Endothelial cell of umbilical vein (primary cell): Measurements from ENCODE around the gene LMTK3. TPM values are rescaled to one million over a fixed set of nuclear protein-coding genes. Genes with fewer than 3 reads are reported as not detected.

Experiments
- BruUV-seq: library from RNA; stranded (reverse); fragments of 400-500 nt; replicated peaks from 2 replicates; lab custom pipeline; 2021; lab: Mats Ljungman, UMichigan
- CTCF ChIA-PET: fragments of 300-600, 350-600 bp; sonication (Branson Sonifier 250); formaldehyde crosslinking; loops from one replicate; lab custom pipeline; 2021; ENCODE audit warnings: antibody characterized with exemption, inconsistent platforms; lab: Charles Lee
- POLR2A ChIA-PET: fragments of 300-600, 350-600 bp; sonication (Branson Sonifier 250); formaldehyde crosslinking; loops from one replicate; lab custom pipeline; 2021; ENCODE audit warnings: antibody characterized with exemption, inconsistent platforms; lab: Charles Lee
- DNase-seq: peaks from one replicate; pipeline ENCODE4 v3.0.0-alpha.2; 2011; ENCODE audit warnings: low read depth, low spot score
- FAIRE-seq: peaks from 2 replicates; lab custom pipeline; 2011; peaks lifted over from hg19 to GRCh38; lab: Jason Lieb, UNC
- H2AFZ ChIP-seq: 2 replicates; pipeline ENCODE4 v1.6.0; 2012; ENCODE audit warnings: low read depth, low read length, control low read depth, inconsistent platforms
- H3K27ac ChIP-seq: 2 replicates; pipeline ENCODE4 v1.5.1; 2011; ENCODE audit warnings: low read depth, mild to moderate bottlenecking, control low read depth, low read length, moderate library complexity; ENCODE audit not compliant: insufficient read depth
- H3K27me3 ChIP-seq, 2 experiments: 2 replicates each; pipeline versions ENCODE4 v1.6.0 to v1.6.1; 2011; ENCODE audit warnings: low read length in 2 of 2, mixed read lengths in 1 of 2; ENCODE audit not compliant: control insufficient read depth in 2 of 2, insufficient read depth in 2 of 2
- H3K36me3 ChIP-seq, 2 experiments: 2 replicates in 1 of 2; 3 replicates in 1 of 2; pipeline ENCODE4 v1.5.1; 2011; ENCODE audit warnings: low read length in 2 of 2, mild to moderate bottlenecking in 1 of 2, moderate library complexity in 1 of 2; ENCODE audit not compliant: control insufficient read depth in 2 of 2, insufficient read depth in 2 of 2; ENCODE audit errors: extremely low read depth in 1 of 2
- H3K4me1 ChIP-seq: 3 replicates; pipeline ENCODE4 v1.5.1; 2011; ENCODE audit warnings: mild to moderate bottlenecking, low read length; ENCODE audit not compliant: control insufficient read depth, insufficient read depth; ENCODE audit errors: extremely low read depth
- H3K4me2 ChIP-seq: 2 replicates; pipeline ENCODE4 v1.6.1; 2011; ENCODE audit warnings: low read length, control low read depth, mixed read lengths; ENCODE audit not compliant: insufficient read depth
- H3K4me3 ChIP-seq, 3 experiments: fragments of 200-600 bp in 1 of 3; sonication (generic), shearing (Covaris generic) in 1 of 3; replicated peaks in 1 of 3; 2 replicates each; pipeline ENCODE4 v1.5.1; 2011 to 2016; ENCODE audit warnings: control low read depth in 3 of 3, low read length in 3 of 3, mild to moderate bottlenecking in 2 of 3, inconsistent platforms in 1 of 3, low read depth in 1 of 3, moderate library complexity in 1 of 3; ENCODE audit not compliant: insufficient read depth in 1 of 3
- H3K79me2 ChIP-seq: 2 replicates; pipeline ENCODE4 v1.6.0; 2012; ENCODE audit warnings: low read length, inconsistent platforms; ENCODE audit not compliant: control insufficient read depth, insufficient read depth
- H3K9ac ChIP-seq: replicated peaks from 2 replicates; pipeline ENCODE3; 2011; ENCODE audit warnings: low read length, control low read depth; ENCODE audit not compliant: insufficient read depth; ENCODE audit errors: extremely low read depth
- H3K9me1 ChIP-seq: replicated peaks from 3 replicates; pipeline ENCODE4 v1.6.0; 2011; ENCODE audit warnings: mild to moderate bottlenecking, low read length; ENCODE audit not compliant: control insufficient read depth, insufficient read depth; ENCODE audit errors: extremely low read depth
- H3K9me3 ChIP-seq: replicated peaks from 2 replicates; pipeline ENCODE4 v1.5.1; 2012; ENCODE audit warnings: low read length, inconsistent platforms; ENCODE audit not compliant: control insufficient read depth, insufficient read depth
- H4K20me1 ChIP-seq: replicated peaks from 2 replicates; pipeline ENCODE3; 2011; ENCODE audit warnings: mild to moderate bottlenecking, low read length; ENCODE audit not compliant: control insufficient read depth, insufficient read depth; ENCODE audit errors: extremely low read depth
- CTCF ChIP-seq, 2 donors: IDR thresholded peaks; 1 replicate in 1 of 2; 2 replicates in 1 of 2; pipeline ENCODE4 v1.5.1; 2011; ENCODE audit warnings: low read length in 2 of 2, mild to moderate bottlenecking in 2 of 2, moderate library complexity in 2 of 2, control low read depth in 1 of 2, inconsistent platforms in 1 of 2, low read depth in 1 of 2; ENCODE audit not compliant: insufficient read depth in 1 of 2; ENCODE audit errors: extremely low read depth in 1 of 2
- EZH2 ChIP-seq: IDR thresholded peaks from 2 replicates; pipeline ENCODE4 v1.6.1; 2012; ENCODE audit warnings: borderline replicate concordance, low read depth, mild to moderate bottlenecking, moderate library complexity, low read length, inconsistent platforms; ENCODE audit not compliant: severe bottlenecking
- GATA2 ChIP-seq: IDR thresholded peaks from 2 replicates; pipeline ENCODE4 v1.7.0; 2011; ENCODE audit warnings: low read depth, mild to moderate bottlenecking, moderate library complexity, mixed read lengths, low read length; ENCODE audit not compliant: insufficient read length, insufficient read depth
- JUN ChIP-seq: IDR thresholded peaks from 2 replicates; pipeline ENCODE4 v1.6.1; 2011; ENCODE audit warnings: borderline replicate concordance, low read depth; ENCODE audit not compliant: insufficient read length, insufficient read depth
- MAX ChIP-seq: IDR thresholded peaks from 2 replicates; pipeline ENCODE4 v1.6.1; 2011; ENCODE audit not compliant: insufficient read depth, insufficient read length
- MYC ChIP-seq: IDR thresholded peaks from one replicate; pipeline ENCODE4 v1.6.1; 2011; ENCODE audit warnings: mild to moderate bottlenecking, low read depth, low read length
- POLR2A ChIP-seq: IDR thresholded peaks from 2 replicates; pipeline ENCODE4 v1.6.1; 2012; ENCODE audit warnings: low read depth, mild to moderate bottlenecking, control low read depth, low read length
- POLR2AphosphoS5 ChIP-seq: IDR thresholded peaks from 2 replicates; pipeline ENCODE4 v1.6.1; 2012; ENCODE audit warnings: low read depth, mild to moderate bottlenecking, control low read depth, low read length, moderate library complexity; ENCODE audit not compliant: insufficient read depth
- dilution Hi-C: fragments of 300-500 bp; cut with MboI; formaldehyde crosslinking; loops from one replicate; pipeline ENCODE4 v1.15.0; 2019; ENCODE audit warnings: low sequenced_read_pairs; ENCODE audit not compliant: extremely low pct_ligation_motif_present
- intact Hi-C: fragments of 100-400 bp; cut with micrococcal nuclease; formaldehyde crosslinking; loops from one replicate; pipeline ENCODE4 v1.10.0; 2022
- polyA plus RNA-seq, 4 experiments: library from polyadenylated mRNA; depleted of rRNA in 3 of 4; stranded (reverse) in 3 of 4; unstranded in 1 of 4; fragments of >200 nt; gene quantifications; 2 replicates each; pipeline versions ENCODE4 v1.2.1 to v1.2.3, GENCODE V29; 2011 to 2012; ENCODE audit warnings: missing spikeins in 1 of 4
- total RNA-seq: library from RNA; stranded (reverse); gene quantifications from 2 replicates; pipeline ENCODE4 v1.2.3, GENCODE V29; 2021

LMTK3 gene
- total and polyA plus RNA-seq, 2 donors (not counting 3 experiments of a cell fraction or from before 2014, with no cell fraction given), result 0.11 to 0.14 TPM

- dilution Hi-C loops (no loop called here), intact Hi-C loops (loop anchor here (2.0 kb wide), 2 partner anchors 25 to 45 kb away; partner anchors contain the start of gene CYTH2)
- Histone ChIP-seq H3K27me3 (peaks cover 7 to 19% of the 10 kb centered on the region in 2 experiments), H3K4me3 (no peak overlapping the region), H3K9me3 (no peaks in the 10 kb centered on the region), H3K9me1 (no peaks in the 10 kb centered on the region), H2AFZ (no peak overlapping the region), H3K36me3 (peaks cover 0 to 5% of the 10 kb centered on the region in 2 experiments), H3K4me1 (peaks cover 17% of the 10 kb centered on the region), H3K9ac (no peak overlapping the region), H3K4me2 (no peak overlapping the region), H4K20me1 (no peaks in the 10 kb centered on the region), H3K27ac (no peak overlapping the region), H3K79me2 (peaks cover 10% of the 10 kb centered on the region)
- DNase-seq (no peak), FAIRE-seq (no peak)
- ChIA-PET CTCF (interaction anchor here (0.6 to 1.5 kb wide), 3 partner anchors 52 to 1147 kb away, joined by 3 to 5 read pairs (median 3); partner anchors contain the start of gene KDELR1), POLR2A (no interaction called here)
- no TSS peak for BruUV-seq
- no peak for TF ChIP-seq POLR2A
- no peak for TF ChIP-seq POLR2AphosphoS5
- TF ChIP-seq GATA2, result no peak
- no peak for TF ChIP-seq CTCF (IDR thresholded peaks at IDR 0.05; ENCODE audit: extremely low read depth in 1 of 2, insufficient read depth in 1 of 2, low read depth in 1 of 2, low read length in 2 of 2)
- TF ChIP-seq JUN, result no peak
- TF ChIP-seq MAX, result no peak
- no peak for TF ChIP-seq MYC
- peak; percentile 78 for TF ChIP-seq EZH2
Observed at GRCh38 chr19:48443731-48444128, 67.9 kb downstream of the LMTK3 start.
